ENCODE results near the gene TTLL8.

TTLL8 gene

GRCh38 chr22:50047346-50047745 is 10.8 kb downstream of the TTLL8 start:
- TF ChIP-seq CTCF (IDR thresholded peaks at IDR 0.05; ENCODE audit: extremely low read depth, missing control alignments), result no peak
- DNase-seq (ENCODE audit: low spot score), result no peak

GRCh38 chr22:50046481-50047245 is 11.4 kb downstream of the TTLL8 start:
- no peak for TF ChIP-seq CTCF (IDR thresholded peaks at IDR 0.05; ENCODE audit: extremely low read depth, missing control alignments)
- DNase-seq (ENCODE audit: low spot score), result no peak

- no peak for DNase-seq (ENCODE audit: low spot score)
- no peak for TF ChIP-seq CTCF (IDR thresholded peaks at IDR 0.05; ENCODE audit: extremely low read depth, missing control alignments)
These were observed 12.1 kb downstream of the TTLL8 start for GRCh38 chr22:50046019-50046415.

GRCh38 chr22:50045211-50046018 is 12.7 kb downstream of the TTLL8 start:
- DNase-seq (ENCODE audit: low spot score), result no peak
- no peak for TF ChIP-seq CTCF (IDR thresholded peaks at IDR 0.05; ENCODE audit: extremely low read depth, missing control alignments)

GRCh38 chr22:50044485-50045118 is 13.5 kb downstream of the TTLL8 start:
- no peak for DNase-seq (ENCODE audit: low spot score)
- no peak for TF ChIP-seq CTCF (IDR thresholded peaks at IDR 0.05; ENCODE audit: extremely low read depth, missing control alignments)

GRCh38 chr22:50041361-50042065 is 16.6 kb downstream of the TTLL8 start:
- TF ChIP-seq CTCF (IDR thresholded peaks at IDR 0.05; ENCODE audit: extremely low read depth, missing control alignments), result no peak
- DNase-seq (ENCODE audit: low spot score), result no peak
